ENCODE measurements around the gene FGFR4. TPM values are rescaled to one million over a fixed set of nuclear protein-coding genes. Genes with fewer than 3 reads are reported as not detected.
A peak's percentile ranks its signal among the peaks of the same experiment; 100 is the strongest.

FGFR4 gene
- polyA plus RNA-seq, 6 donors from 2014 or later, result 0.39 to 0.58 TPM; not detected in 4

GRCh38 chr5:177133853-177134696 lies 47.4 kb downstream of the FGFR4 start:
- H3K27me3 Mint-ChIP-seq, result no peaks in the 10 kb centered on the region
- H3K9me3 Mint-ChIP-seq, result no peaks in the 10 kb centered on the region
- peaks cover 6 to 8% of the 10 kb centered on the region in 2 donors for H3K36me3 Mint-ChIP-seq
- ATAC-seq (ENCODE audit: low read depth in 2 of 2) (peak; percentile 6 to 17), DNase-seq (peak; percentile 59)
- H3K27ac Mint-ChIP-seq, result peak overlapping the region in 5 of 6 donors; percentile 44 to 90 (median 85)
- H3K4me1 Mint-ChIP-seq, result peaks cover 22 to 44% (median 33%) of the 10 kb centered on the region in 3 donors
- peak overlapping the region; percentile 79 to 93 (median 88) for H3K4me3 Mint-ChIP-seq

GRCh38 chr5:177134697-177135225 lies 48.0 kb downstream of the FGFR4 start:
- no peak for ATAC-seq (ENCODE audit: low read depth in 2 of 2)
- Mint-ChIP-seq H3K9me3 (no peaks in the 10 kb centered on the region), H3K27ac (peak overlapping the region in 5 of 6 donors; percentile 44 to 90 (median 85)), H3K27me3 (no peaks in the 10 kb centered on the region), H3K4me3 (peak overlapping the region; percentile 79 to 93 (median 88)), H3K36me3 (peaks cover 6 to 8% of the 10 kb centered on the region in 2 donors), H3K4me1 (peaks cover 16 to 40% (median 30%) of the 10 kb centered on the region in 3 donors)
- DNase-seq, result no peak

- H3K9me3 Mint-ChIP-seq, result no peaks in the 10 kb centered on the region
- H3K4me1 Mint-ChIP-seq, result peaks cover 33 to 62% (median 52%) of the 10 kb centered on the region in 3 donors
- peak overlapping the region in 1 of 8 donors; percentile 17 for H3K4me3 Mint-ChIP-seq
- no peak for ATAC-seq (ENCODE audit: low read depth in 2 of 2)
- H3K27me3 Mint-ChIP-seq, result no peaks in the 10 kb centered on the region
- no peak for DNase-seq
- peaks cover 14 to 24% of the 10 kb centered on the region in 2 donors for H3K36me3 Mint-ChIP-seq
- peak overlapping the region in 3 of 6 donors; percentile 29 to 69 (median 43) for H3K27ac Mint-ChIP-seq
These were observed 53.6 kb downstream of the FGFR4 start for GRCh38 chr5:177140312-177140711.

- Mint-ChIP-seq H3K27me3 (no peaks in the 10 kb centered on the region), H3K9me3 (no peaks in the 10 kb centered on the region), H3K27ac (peak overlapping the region in 2 of 6 donors; percentile 25 to 77), H3K36me3 (peaks cover 10 to 18% of the 10 kb centered on the region in 2 donors), H3K4me3 (peak overlapping the region in 1 of 8 donors; percentile 16), H3K4me1 (peaks cover 28 to 58% (median 47%) of the 10 kb centered on the region in 3 donors)
- ATAC-seq (ENCODE audit: low read depth in 2 of 2) (no peak), DNase-seq (no peak)
These were observed 54.8 kb downstream of the FGFR4 start for GRCh38 chr5:177141496-177141895.

- H3K4me1 Mint-ChIP-seq, result peaks cover 28 to 53% (median 41%) of the 10 kb centered on the region in 3 donors
- peak overlapping the region in 1 of 6 donors; percentile 84 for H3K27ac Mint-ChIP-seq
- H3K9me3 Mint-ChIP-seq, result no peaks in the 10 kb centered on the region
- no peak overlapping the region for H3K4me3 Mint-ChIP-seq
- no peaks in the 10 kb centered on the region for H3K27me3 Mint-ChIP-seq
- ATAC-seq (ENCODE audit: low read depth in 2 of 2) (no peak), DNase-seq (no peak)
- peaks cover 13 to 18% of the 10 kb centered on the region in 2 donors for H3K36me3 Mint-ChIP-seq
These were observed 55.4 kb downstream of the FGFR4 start for GRCh38 chr5:177142098-177142611.

GRCh38 chr5:177142778-177143177 lies 56.1 kb downstream of the FGFR4 start:
- DNase-seq (no peak), ATAC-seq (ENCODE audit: low read depth in 2 of 2) (no peak)
- H3K4me3 Mint-ChIP-seq, result no peak overlapping the region
- no peaks in the 10 kb centered on the region for H3K9me3 Mint-ChIP-seq
- H3K4me1 Mint-ChIP-seq, result peaks cover 28 to 52% (median 41%) of the 10 kb centered on the region in 3 donors
- peaks cover 15 to 18% of the 10 kb centered on the region in 2 donors for H3K36me3 Mint-ChIP-seq
- no peak overlapping the region for H3K27ac Mint-ChIP-seq
- H3K27me3 Mint-ChIP-seq, result no peaks in the 10 kb centered on the region

- Mint-ChIP-seq H3K27me3 (no peaks in the 10 kb centered on the region), H3K9me3 (no peaks in the 10 kb centered on the region), H3K4me1 (peaks cover 13 to 23% (median 16%) of the 10 kb centered on the region in 3 donors), H3K36me3 (peaks cover 0 to 5% of the 10 kb centered on the region in 2 donors), H3K27ac (peak overlapping the region in 1 of 6 donors; percentile 59), H3K4me3 (no peak overlapping the region)
- ATAC-seq (ENCODE audit: low read depth in 2 of 2), result no peak
- DNase-seq, result no peak
These were observed 60.4 kb downstream of the FGFR4 start for GRCh38 chr5:177146891-177147638.

Other genes with a start within 250 kb of the FGFR4 start
- gene HK3, start 187.6 kb upstream of the FGFR4 start, polyA plus RNA-seq (ENCODE audit: low read depth in 6 of 6), result 1 to 10 TPM in 1 of 6 donors, under 1 TPM in 4, not detected in 1; 0.16 to 1.3 (median 0.32) TPM
- 10 to 100 TPM; 25.0 to 39.1 (median 32.7) TPM for gene UIMC1, start 80.1 kb upstream of the FGFR4 start, polyA plus RNA-seq (ENCODE audit: low read depth in 6 of 6)
- 10 to 100 TPM; 12.3 to 23.2 (median 16.5) TPM for gene ZNF346, start 64.2 kb upstream of the FGFR4 start, polyA plus RNA-seq (ENCODE audit: low read depth in 6 of 6)
- 10 to 100 TPM; 32.4 to 87.7 (median 46.1) TPM for gene NSD1, start 46.9 kb downstream of the FGFR4 start, polyA plus RNA-seq (ENCODE audit: low read depth in 6 of 6)
- gene RAB24, start 216.8 kb downstream of the FGFR4 start, polyA plus RNA-seq (ENCODE audit: low read depth in 6 of 6), result 10 to 100 TPM; 33.0 to 79.5 (median 47.3) TPM
- 100 to 1,000 TPM; 162 to 227 (median 176) TPM for gene PRELID1, start 216.9 kb downstream of the FGFR4 start, polyA plus RNA-seq (ENCODE audit: low read depth in 6 of 6)
- 1 to 10 TPM in 4 of 6 donors, under 1 TPM in 2; 0.52 to 2.3 (median 1.4) TPM for gene MXD3, start 225.0 kb downstream of the FGFR4 start, polyA plus RNA-seq (ENCODE audit: low read depth in 6 of 6)

Data from naive B cell (primary cell).